ENCODE measurements around the gene HID1. TPM values are rescaled to one million over a fixed set of nuclear protein-coding genes. Genes with fewer than 3 reads are reported as not detected.

The HID1 gene
- total RNA-seq, 1 donor from 2014 or later, result 28.5 TPM

- H3K27me3 ChIP-seq (ENCODE audit: control insufficient read depth, insufficient read depth, low read length), result peaks cover 11% of the 10 kb centered on the region
- H3K4me3 ChIP-seq (ENCODE audit: low read depth, low read length), result no peak overlapping the region
- DNase-seq (ENCODE audit: low read depth), result no peak
- H3K36me3 ChIP-seq (ENCODE audit: control insufficient read depth, insufficient read depth, low read length), result no peaks in the 10 kb centered on the region
- no peak for TF ChIP-seq CTCF (IDR thresholded peaks at IDR 0.05; ENCODE audit: insufficient read depth, low read length, poor library complexity, severe bottlenecking)
Measured at GRCh38 chr17:74968361-74968780, 4.2 kb downstream of the HID1 start.

GRCh38 chr17:74964988-74965622 is 7.5 kb downstream of the HID1 start:
- Histone ChIP-seq H3K4me3 (ENCODE audit: low read depth, low read length) (no peak overlapping the region), H3K27me3 (ENCODE audit: control insufficient read depth, insufficient read depth, low read length) (no peaks in the 10 kb centered on the region), H3K36me3 (ENCODE audit: control insufficient read depth, insufficient read depth, low read length) (peaks cover 2% of the 10 kb centered on the region)
- no peak for DNase-seq (ENCODE audit: low read depth)
- no peak for TF ChIP-seq CTCF (IDR thresholded peaks at IDR 0.05; ENCODE audit: insufficient read depth, low read length, poor library complexity, severe bottlenecking)

- Histone ChIP-seq H3K36me3 (ENCODE audit: control insufficient read depth, insufficient read depth, low read length) (peaks cover 2% of the 10 kb centered on the region), H3K27me3 (ENCODE audit: control insufficient read depth, insufficient read depth, low read length) (no peaks in the 10 kb centered on the region), H3K4me3 (ENCODE audit: low read depth, low read length) (no peak overlapping the region)
- TF ChIP-seq CTCF (IDR thresholded peaks at IDR 0.05; ENCODE audit: insufficient read depth, low read length, poor library complexity, severe bottlenecking), result no peak
- DNase-seq (ENCODE audit: low read depth), result no peak
Measured at GRCh38 chr17:74964246-74964761, 8.3 kb downstream of the HID1 start.

GRCh38 chr17:74963656-74964055 is 8.9 kb downstream of the HID1 start:
- Histone ChIP-seq H3K36me3 (ENCODE audit: control insufficient read depth, insufficient read depth, low read length) (peaks cover 2% of the 10 kb centered on the region), H3K27me3 (ENCODE audit: control insufficient read depth, insufficient read depth, low read length) (no peaks in the 10 kb centered on the region), H3K4me3 (ENCODE audit: low read depth, low read length) (no peak overlapping the region)
- TF ChIP-seq CTCF (IDR thresholded peaks at IDR 0.05; ENCODE audit: insufficient read depth, low read length, poor library complexity, severe bottlenecking), result peak; percentile 1
- DNase-seq (ENCODE audit: low read depth), result no peak

- Histone ChIP-seq H3K36me3 (ENCODE audit: control insufficient read depth, insufficient read depth, low read length) (peaks cover 2% of the 10 kb centered on the region), H3K27me3 (ENCODE audit: control insufficient read depth, insufficient read depth, low read length) (no peaks in the 10 kb centered on the region), H3K4me3 (ENCODE audit: low read depth, low read length) (no peak overlapping the region)
- TF ChIP-seq CTCF (IDR thresholded peaks at IDR 0.05; ENCODE audit: insufficient read depth, low read length, poor library complexity, severe bottlenecking), result no peak
- DNase-seq (ENCODE audit: low read depth), result no peak
Measured at GRCh38 chr17:74962622-74963394, 9.8 kb downstream of the HID1 start.
